Tibial nerve (tissue), 4 donors: Measurements from ENCODE around the gene FARP1. TPM values are rescaled to one million over a fixed set of nuclear protein-coding genes. Genes with fewer than 3 reads are reported as not detected.

Experiments
- DNase-seq, 2 donors: peaks; one replicate each; pipeline ENCODE4 v3.0.0-alpha.2; 2019; ENCODE audit warnings: low spot score in 2 of 2
- H3K27ac ChIP-seq, 4 donors: fragments of 200-600 bp; sonication (generic) in 3 of 4; one replicate each; pipeline ENCODE4 v1.5.1; 2017 to 2019; ENCODE audit warnings: mild to moderate bottlenecking in 1 of 4
- H3K27me3 ChIP-seq, 2 donors: fragments of 200-600 bp; sonication (generic) in 1 of 2; one replicate each; pipeline versions ENCODE4 v1.5.1 to v1.6.0; 2017 to 2019
- H3K36me3 ChIP-seq, 3 donors: fragments of 200-600 bp; sonication (generic); one replicate each; pipeline ENCODE4 v1.5.1; 2018 to 2019
- H3K4me1 ChIP-seq, 4 donors: fragments of 200-600 bp; sonication (generic) in 3 of 4; one replicate each; pipeline ENCODE4 v1.5.1; 2017 to 2019
- H3K4me3 ChIP-seq, 4 donors: fragments of 200-600 bp; sonication (generic) in 3 of 4; one replicate each; pipeline ENCODE4 v1.5.1; 2017 to 2019; ENCODE audit warnings: mild to moderate bottlenecking in 1 of 4, moderate library complexity in 1 of 4
- H3K9me3 ChIP-seq, 4 donors: fragments of 200-600 bp; sonication (generic) in 3 of 4; one replicate each; pipeline ENCODE4 v1.5.1; 2017 to 2019
- CTCF ChIP-seq, 5 experiments: fragments of 200-600 bp in 3 of 5; fragments of 450-650 bp in 2 of 5; sonication (generic) in 3 of 5; IDR thresholded peaks; one replicate each; pipeline ENCODE4 v1.5.1; 2016 to 2019; ENCODE audit warnings: antibody characterized with exemption in 5 of 5, mild to moderate bottlenecking in 3 of 5, moderate library complexity in 2 of 5
- EP300 ChIP-seq, 2 donors: sonication (generic); formaldehyde crosslinking; IDR thresholded peaks; one replicate each; pipeline ENCODE4 v1.6.1; 2017; ENCODE audit warnings: antibody characterized with exemption in 2 of 2, mild to moderate bottlenecking in 1 of 2
- POLR2A ChIP-seq, 2 donors: fragments of 450-650 bp; IDR thresholded peaks; one replicate each; pipeline ENCODE4 v1.6.1; 2017; ENCODE audit warnings: antibody characterized with exemption in 2 of 2, mild to moderate bottlenecking in 2 of 2, moderate library complexity in 2 of 2
- WGBS, 2 donors: methylation state at CpG; one replicate each; pipeline ENCODE4 v1.1.5; 2018; 5-methylcytosine and 5-hydroxymethylcytosine counted together
- total RNA-seq, 4 donors: library from RNA; depleted of rRNA; stranded (reverse); fragments of >200 nt; gene quantifications; one replicate each; pipeline ENCODE4 v1.1.0, GENCODE V29; 2016

The FARP1 gene
- total RNA-seq, 4 donors from 2014 or later: 21.4 to 28.5 (median 24.9) TPM

GRCh38 chr13:98105929-98106336 is 37.0 kb upstream of the FARP1 start:
- no peaks in the 10 kb centered on the region for H3K27me3 ChIP-seq
- WGBS, 2 donors: 47 to 53% methylated on average over 3 of the region's 3 CpGs
- H3K4me3 ChIP-seq: no peak overlapping the region
- H3K27ac ChIP-seq: no peak overlapping the region
- no peaks in the 10 kb centered on the region for H3K36me3 ChIP-seq
- TF ChIP-seq CTCF (IDR thresholded peaks at IDR 0.05): no peak
- TF ChIP-seq EP300 (IDR thresholded peaks at IDR 0.05): no peak
- no peak for TF ChIP-seq POLR2A (IDR thresholded peaks at IDR 0.05)
- H3K9me3 ChIP-seq: no peaks in the 10 kb centered on the region
- DNase-seq: no peak
- no peaks in the 10 kb centered on the region for H3K4me1 ChIP-seq

DNA sequence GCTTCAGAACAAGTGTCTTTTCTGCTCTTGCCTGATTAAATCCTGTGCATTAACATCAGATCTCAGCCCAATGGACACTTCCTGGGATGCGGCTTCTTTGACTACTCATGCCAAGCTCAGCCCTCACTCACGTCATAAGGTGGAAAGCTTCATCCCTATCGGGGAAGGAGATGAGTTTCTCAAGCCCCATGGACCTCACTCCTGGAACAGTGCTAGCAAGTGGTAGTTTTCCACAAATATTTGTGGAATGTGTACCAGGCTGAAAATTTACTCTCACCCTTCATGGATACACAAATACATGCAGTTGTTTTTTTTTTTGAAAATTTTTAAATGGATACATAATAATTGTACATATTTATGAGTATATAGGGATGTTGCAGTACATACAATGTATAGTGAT is 34.6 kb upstream of the FARP1 start:
- WGBS, 2 donors: 48 to 86% methylated on average over 3 of the region's 3 CpGs
- Histone ChIP-seq H3K4me1 (no peaks in the 10 kb centered on the region), H3K36me3 (no peaks in the 10 kb centered on the region), H3K27me3 (no peaks in the 10 kb centered on the region), H3K27ac (no peak overlapping the region), H3K9me3 (no peaks in the 10 kb centered on the region), H3K4me3 (no peak overlapping the region)
- TF ChIP-seq EP300 (IDR thresholded peaks at IDR 0.05) (no peak), POLR2A (IDR thresholded peaks at IDR 0.05) (no peak)
- no peak for DNase-seq

DNA sequence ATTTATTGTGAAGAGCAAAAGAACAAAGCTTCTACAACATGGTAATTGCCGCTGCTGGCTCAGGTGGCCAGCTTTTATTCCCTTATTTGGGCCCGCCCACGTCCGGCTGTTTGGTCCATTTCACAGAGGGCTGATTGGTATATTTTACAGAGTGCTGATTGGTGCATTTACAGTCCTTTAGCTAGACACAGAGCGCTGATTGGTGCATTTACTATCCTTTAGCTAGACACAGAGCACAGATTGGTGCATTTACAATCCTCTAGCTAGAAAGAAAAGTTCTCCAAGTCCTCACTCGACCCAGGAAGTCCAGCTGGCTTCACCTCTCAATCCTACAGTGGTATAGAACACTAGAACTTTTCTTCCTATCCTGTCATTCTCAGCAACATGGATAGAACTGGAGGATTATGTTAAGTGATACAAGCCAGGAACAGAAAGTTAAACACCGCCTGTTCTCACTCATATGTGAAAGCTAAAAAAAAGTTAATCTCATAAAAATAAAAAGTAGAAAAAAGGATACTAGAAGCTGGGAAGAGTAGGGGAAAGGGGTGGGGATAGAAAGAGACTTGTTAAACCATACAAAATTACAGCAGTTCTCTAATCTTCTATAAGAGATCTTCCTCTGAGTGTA is 33.6 kb upstream of the FARP1 start:
- no peak overlapping the region for H3K27ac ChIP-seq
- no peak for DNase-seq
- WGBS, 2 donors: 87% methylated on average over 7 of the region's 7 CpGs
- no peaks in the 10 kb centered on the region for H3K4me1 ChIP-seq
- TF ChIP-seq POLR2A (IDR thresholded peaks at IDR 0.05) (no peak), EP300 (IDR thresholded peaks at IDR 0.05) (no peak), CTCF (IDR thresholded peaks at IDR 0.05) (no peak)
- no peak overlapping the region for H3K4me3 ChIP-seq
- H3K36me3 ChIP-seq: no peaks in the 10 kb centered on the region
- no peaks in the 10 kb centered on the region for H3K27me3 ChIP-seq
- H3K9me3 ChIP-seq: no peaks in the 10 kb centered on the region

DNA sequence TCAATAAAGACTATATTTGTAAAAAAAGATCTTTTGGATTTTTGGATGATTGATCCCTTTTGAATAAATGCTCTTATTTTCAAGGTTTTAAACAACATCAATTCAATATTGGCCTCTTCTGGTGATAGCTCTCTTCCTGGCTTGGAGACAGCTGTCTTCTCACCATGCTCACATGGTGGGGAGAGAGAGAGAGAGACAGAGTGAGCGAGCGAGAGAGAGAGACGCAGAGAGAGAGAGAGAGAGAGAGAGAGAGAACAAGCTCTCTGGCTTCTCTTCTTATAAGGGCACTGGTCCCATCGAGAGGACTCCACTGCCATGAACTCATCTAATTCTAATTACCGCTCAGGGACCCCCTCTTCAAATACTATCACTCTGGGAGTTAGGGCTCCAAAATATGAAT is 32.1 kb upstream of the FARP1 start:
- H3K36me3 ChIP-seq: no peaks in the 10 kb centered on the region
- no peaks in the 10 kb centered on the region for H3K9me3 ChIP-seq
- WGBS, 2 donors: 84 to 91% methylated on average over 5 of the region's 5 CpGs
- DNase-seq: no peak
- H3K27ac ChIP-seq: no peak overlapping the region
- no peaks in the 10 kb centered on the region for H3K4me1 ChIP-seq
- no peaks in the 10 kb centered on the region for H3K27me3 ChIP-seq
- no peak overlapping the region for H3K4me3 ChIP-seq
- TF ChIP-seq CTCF (IDR thresholded peaks at IDR 0.05) (no peak), POLR2A (IDR thresholded peaks at IDR 0.05) (no peak), EP300 (IDR thresholded peaks at IDR 0.05) (no peak)

GRCh38 chr13:98111168-98112098 is 31.5 kb upstream of the FARP1 start:
- Histone ChIP-seq H3K27ac (no peak overlapping the region), H3K4me1 (no peaks in the 10 kb centered on the region), H3K36me3 (no peaks in the 10 kb centered on the region), H3K9me3 (no peaks in the 10 kb centered on the region), H3K27me3 (no peaks in the 10 kb centered on the region), H3K4me3 (no peak overlapping the region)
- no peak for TF ChIP-seq POLR2A (IDR thresholded peaks at IDR 0.05)
- no peak for TF ChIP-seq EP300 (IDR thresholded peaks at IDR 0.05)
- TF ChIP-seq CTCF (IDR thresholded peaks at IDR 0.05): no peak
- WGBS, 2 donors: 92 to 93% methylated on average over 10 of the region's 10 CpGs
- no peak for DNase-seq
